ENCODE data around the gene GRIN3B. TPM values are rescaled to one million over a fixed set of nuclear protein-coding genes. Genes with fewer than 3 reads are reported as not detected.

GRIN3B gene
- polyA plus RNA-seq, 2 of the 4 experiments (the other 2 are of a cell fraction), result 0.67 to 1.5 TPM

- Histone ChIP-seq H3K27ac (no peak overlapping the region), H3K4me1 (peaks cover 14% of the 10 kb centered on the region; the same call in 2 of the 3 replicates), H3K4me3 (no peak overlapping the region), H3K4me2 (no peak overlapping the region; the same call in 2 of the 3 replicates), H3K9me3 (no peaks in the 10 kb centered on the region)
- ChIA-PET POLR2A (interaction anchor here (1.9 kb wide), 1 partner anchor 11 kb away, joined by 6 read pairs; the partner anchor contains the start of gene WDR18), CTCF (interaction anchor here (1.0 to 1.8 kb wide), 3 partner anchors 11 to 73 kb away, joined by 3 to 6 read pairs (median 3); partner anchors contain the start of gene WDR18)
- ATAC-seq, result peak in 1 of 2 experiments; percentile 7; a peak in 1 of 6 replicates
- TF ChIP-seq RNF2 (IDR thresholded peaks at IDR 0.05; ENCODE audit: borderline replicate concordance, low read depth), result no peak
- TF ChIP-seq HEYL (CRISPR knock-in tag; IDR thresholded peaks at IDR 0.05), result no peak
- 85% methylated on average over 17 of the region's 26 CpGs for WGBS (ENCODE audit: missing lambda C conversion rate)
- no peak for FAIRE-seq
- no peak for DNase-seq (ENCODE audit: low read depth in 1 of 2, low spot score in 1 of 2)
Observed at GRCh38 chr19:995051-995827, 5.0 kb upstream of the GRIN3B start.

- CTCF ChIA-PET, result interaction anchor here (0.6 to 1.8 kb wide), 4 partner anchors 9 to 74 kb away, joined by 3 to 6 read pairs (median 4); partner anchors contain the start of gene WDR18
- DNase-seq (ENCODE audit: low read depth in 1 of 2, low spot score in 1 of 2), result peak in 1 of 2 experiments; percentile 48
- H3K4me2 ChIP-seq, result peak overlapping the region; percentile 63
- H3K27ac ChIP-seq, result peak overlapping the region in 1 of 2 experiments; percentile 32; a peak in 3 of 6 replicates
- no peaks in the 10 kb centered on the region for H3K9me3 ChIP-seq
- ATAC-seq, result peak in 1 of 2 experiments; percentile 25; a peak in 3 of 6 replicates
- FAIRE-seq, result no peak
- 34% methylated on average over 19 of the region's 64 CpGs for WGBS (ENCODE audit: missing lambda C conversion rate)
- peaks cover 18% of the 10 kb centered on the region; the same call in 2 of the 3 replicates for H3K4me1 ChIP-seq
- no peak overlapping the region for H3K4me3 ChIP-seq
- POLR2A ChIA-PET, result interaction anchor here (1.9 kb wide), 1 partner anchor 12 kb away, joined by 6 read pairs; the partner anchor contains the start of gene WDR18
- TF ChIP-seq HES2 (IDR thresholded peaks at IDR 0.05) (no peak), CEBPB (IDR thresholded peaks at IDR 0.05) (no peak), GATA3 (IDR thresholded peaks at IDR 0.05; ENCODE audit: borderline replicate concordance) (no peak), ZNF302 (CRISPR knock-in tag; IDR thresholded peaks at IDR 0.05) (no peak), ESRRA (IDR thresholded peaks at IDR 0.05; ENCODE audit: borderline replicate concordance, low read length) (no peak), BHLHE40 (IDR thresholded peaks at IDR 0.05; ENCODE audit: low read depth, low read length) (no peak), MAZ (IDR thresholded peaks at IDR 0.05; ENCODE audit: borderline replicate concordance, low read depth, low read length) (no peak), FOSL2 (IDR thresholded peaks at IDR 0.05) (no peak), FOSL2 (CRISPR knock-in tag; IDR thresholded peaks at IDR 0.05) (peak; percentile 71), JUNB (IDR thresholded peaks at IDR 0.05) (no peak), TFCP2L1 (CRISPR knock-in tag; IDR thresholded peaks at IDR 0.05) (no peak), RARB (CRISPR knock-in tag; IDR thresholded peaks at IDR 0.05) (no peak), FOXS1 (CRISPR knock-in tag; IDR thresholded peaks at IDR 0.05) (no peak), CTCF (IDR thresholded peaks at IDR 0.05) (no peak), CHD2 (IDR thresholded peaks at IDR 0.05; ENCODE audit: low read length, partially characterized antibody) (no peak), ELK1 (IDR thresholded peaks at IDR 0.05; ENCODE audit: low read depth, low read length) (no peak), TP53 (CRISPR knock-in tag; IDR thresholded peaks at IDR 0.05) (no peak), HOXB5 (CRISPR knock-in tag; IDR thresholded peaks at IDR 0.05) (no peak), CBX2 (IDR thresholded peaks at IDR 0.05; ENCODE audit: borderline replicate concordance, low read depth) (no peak), HDAC2 (IDR thresholded peaks at IDR 0.05) (no peak), ZSCAN20 (CRISPR knock-in tag; IDR thresholded peaks at IDR 0.05) (no peak)
- TF ChIP-seq, protein P1, sequence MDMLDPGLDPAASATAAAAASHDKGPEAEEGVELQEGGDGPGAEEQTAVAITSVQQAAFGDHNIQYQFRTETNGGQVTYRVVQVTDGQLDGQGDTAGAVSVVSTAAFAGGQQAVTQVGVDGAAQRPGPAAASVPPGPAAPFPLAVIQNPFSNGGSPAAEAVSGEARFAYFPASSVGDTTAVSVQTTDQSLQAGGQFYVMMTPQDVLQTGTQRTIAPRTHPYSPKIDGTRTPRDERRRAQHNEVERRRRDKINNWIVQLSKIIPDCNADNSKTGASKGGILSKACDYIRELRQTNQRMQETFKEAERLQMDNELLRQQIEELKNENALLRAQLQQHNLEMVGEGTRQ (IDR thresholded peaks at IDR 0.05), result no peak
- TF ChIP-seq, protein P2, sequence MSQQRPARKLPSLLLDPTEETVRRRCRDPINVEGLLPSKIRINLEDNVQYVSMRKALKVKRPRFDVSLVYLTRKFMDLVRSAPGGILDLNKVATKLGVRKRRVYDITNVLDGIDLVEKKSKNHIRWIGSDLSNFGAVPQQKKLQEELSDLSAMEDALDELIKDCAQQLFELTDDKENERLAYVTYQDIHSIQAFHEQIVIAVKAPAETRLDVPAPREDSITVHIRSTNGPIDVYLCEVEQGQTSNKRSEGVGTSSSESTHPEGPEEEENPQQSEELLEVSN (IDR thresholded peaks at IDR 0.05; ENCODE audit: borderline replicate concordance, low read depth), result peak; percentile 46; the same call in 1 of the 2 replicates
- TF ChIP-seq, protein P3, sequence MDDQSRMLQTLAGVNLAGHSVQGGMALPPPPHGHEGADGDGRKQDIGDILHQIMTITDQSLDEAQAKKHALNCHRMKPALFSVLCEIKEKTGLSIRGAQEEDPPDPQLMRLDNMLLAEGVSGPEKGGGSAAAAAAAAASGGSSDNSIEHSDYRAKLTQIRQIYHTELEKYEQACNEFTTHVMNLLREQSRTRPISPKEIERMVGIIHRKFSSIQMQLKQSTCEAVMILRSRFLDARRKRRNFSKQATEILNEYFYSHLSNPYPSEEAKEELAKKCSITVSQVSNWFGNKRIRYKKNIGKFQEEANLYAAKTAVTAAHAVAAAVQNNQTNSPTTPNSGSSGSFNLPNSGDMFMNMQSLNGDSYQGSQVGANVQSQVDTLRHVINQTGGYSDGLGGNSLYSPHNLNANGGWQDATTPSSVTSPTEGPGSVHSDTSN (IDR thresholded peaks at IDR 0.05), result peak; percentile 75
- TF ChIP-seq, protein P4, sequence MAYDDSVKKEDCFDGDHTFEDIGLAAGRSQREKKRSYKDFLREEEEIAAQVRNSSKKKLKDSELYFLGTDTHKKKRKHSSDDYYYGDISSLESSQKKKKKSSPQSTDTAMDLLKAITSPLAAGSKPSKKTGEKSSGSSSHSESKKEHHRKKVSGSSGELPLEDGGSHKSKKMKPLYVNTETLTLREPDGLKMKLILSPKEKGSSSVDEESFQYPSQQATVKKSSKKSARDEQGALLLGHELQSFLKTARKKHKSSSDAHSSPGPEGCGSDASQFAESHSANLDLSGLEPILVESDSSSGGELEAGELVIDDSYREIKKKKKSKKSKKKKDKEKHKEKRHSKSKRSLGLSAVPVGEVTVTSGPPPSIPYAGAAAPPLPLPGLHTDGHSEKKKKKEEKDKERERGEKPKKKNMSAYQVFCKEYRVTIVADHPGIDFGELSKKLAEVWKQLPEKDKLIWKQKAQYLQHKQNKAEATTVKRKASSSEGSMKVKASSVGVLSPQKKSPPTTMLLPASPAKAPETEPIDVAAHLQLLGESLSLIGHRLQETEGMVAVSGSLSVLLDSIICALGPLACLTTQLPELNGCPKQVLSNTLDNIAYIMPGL (CRISPR knock-in tag; IDR thresholded peaks at IDR 0.05; ENCODE audit: borderline replicate concordance), result no peak
Observed at GRCh38 chr19:996051-996838, 4.0 kb upstream of the GRIN3B start.

All from A549 (cell line).